ENCODE data around the gene RHOT1.
A peak's percentile ranks its signal among the peaks of the same experiment; 100 is the strongest.
"Not testable (repeated sequence)": the region's sequence is repeated elsewhere in the genome, so short reads cannot be mapped to it uniquely, and the experiment has no call there.

Gene RHOT1

GRCh38 chr17:32126325-32126724, 16.0 kb upstream of the RHOT1 start:
- no peak for TF ChIP-seq CTCF (IDR thresholded peaks at IDR 0.05; ENCODE audit: extremely low read depth, missing control alignments)
- DNase-seq (ENCODE audit: low spot score), result no peak

GRCh38 chr17:32126746-32127145, 15.6 kb upstream of the RHOT1 start:
- TF ChIP-seq CTCF (IDR thresholded peaks at IDR 0.05; ENCODE audit: extremely low read depth, missing control alignments), result no peak

GRCh38 chr17:32127158-32127897, 15.0 kb upstream of the RHOT1 start:
- DNase-seq (ENCODE audit: low spot score), result peak; percentile 79
- no peak for TF ChIP-seq CTCF (IDR thresholded peaks at IDR 0.05; ENCODE audit: extremely low read depth, missing control alignments)

More at GRCh38 chr17:32126746-32127145, 15.6 kb upstream of the RHOT1 start:
- no peak for DNase-seq (ENCODE audit: low spot score)

- not testable (repeated sequence) for DNase-seq (ENCODE audit: low spot score)
Measured at GRCh38 chr17:32128470-32128869, 13.8 kb upstream of the RHOT1 start.

- DNase-seq (ENCODE audit: low spot score), result not testable (repeated sequence)
Measured at GRCh38 chr17:32135497-32136117, 6.7 kb upstream of the RHOT1 start.

- no peak for DNase-seq (ENCODE audit: low spot score)
- no peak for TF ChIP-seq CTCF (IDR thresholded peaks at IDR 0.05; ENCODE audit: extremely low read depth, missing control alignments)
Measured at GRCh38 chr17:32136856-32137255, 5.4 kb upstream of the RHOT1 start.

- not testable (repeated sequence) for DNase-seq (ENCODE audit: low spot score)
Measured at GRCh38 chr17:32139504-32139903, 2.8 kb upstream of the RHOT1 start.

- no peak for DNase-seq (ENCODE audit: low spot score)
- no peak for TF ChIP-seq CTCF (IDR thresholded peaks at IDR 0.05; ENCODE audit: extremely low read depth, missing control alignments)
Measured at GRCh38 chr17:32141258-32141657, 1.0 kb upstream of the RHOT1 start.

GRCh38 chr17:32141679-32142037, 644 bp upstream of the RHOT1 start:
- no peak for TF ChIP-seq CTCF (IDR thresholded peaks at IDR 0.05; ENCODE audit: extremely low read depth, missing control alignments)
- no peak for DNase-seq (ENCODE audit: low spot score)
